DMS 273 (cell line): ENCODE results near the gene CCNY.

Experiments
- DNase-seq: peaks from one replicate; lab custom pipeline; 2025; ENCODE audit not compliant: unreplicated experiment; lab: John Stamatoyannopoulos, UW

Gene CCNY

GRCh38 chr10:35423505-35424306 lies 87.4 kb downstream of the CCNY start:
- DNase-seq = no peak

GRCh38 chr10:35424680-35425285 lies 88.5 kb downstream of the CCNY start:
- DNase-seq = no peak

GRCh38 chr10:35425595-35425994 lies 89.3 kb downstream of the CCNY start:
- DNase-seq = no peak

GRCh38 chr10:35426657-35427056 lies 90.3 kb downstream of the CCNY start:
- no peak for DNase-seq

GRCh38 chr10:35427543-35427942 lies 91.2 kb downstream of the CCNY start:
- no peak for DNase-seq

GRCh38 chr10:35428521-35428920 lies 92.2 kb downstream of the CCNY start:
- no peak for DNase-seq

GRCh38 chr10:35432781-35433338 lies 96.6 kb downstream of the CCNY start:
- no peak for DNase-seq

GRCh38 chr10:35433851-35434426 lies 97.6 kb downstream of the CCNY start:
- DNase-seq = peak; percentile 46

GRCh38 chr10:35434533-35434932 lies 98.2 kb downstream of the CCNY start:
- no peak for DNase-seq

GRCh38 chr10:35435824-35436223 lies 99.5 kb downstream of the CCNY start:
- no peak for DNase-seq

GRCh38 chr10:35437829-35438228 lies 101.5 kb downstream of the CCNY start:
- DNase-seq = no peak

GRCh38 chr10:35438718-35439571 lies 102.6 kb downstream of the CCNY start:
- no peak for DNase-seq

- DNase-seq = no peak
Measured at GRCh38 chr10:35440016-35440415, 103.7 kb downstream of the CCNY start.

GRCh38 chr10:35442028-35442427 lies 105.7 kb downstream of the CCNY start:
- DNase-seq = peak; percentile 73

- peak; percentile 3 for DNase-seq
Measured at GRCh38 chr10:35442592-35442991, 106.3 kb downstream of the CCNY start.

GRCh38 chr10:35443858-35444257 lies 107.5 kb downstream of the CCNY start:
- no peak for DNase-seq

- DNase-seq = no peak
Measured at GRCh38 chr10:35445150-35445884, 109.0 kb downstream of the CCNY start.

- DNase-seq = no peak
Measured at GRCh38 chr10:35446439-35446838, 110.1 kb downstream of the CCNY start.

GRCh38 chr10:35447693-35448407 lies 111.5 kb downstream of the CCNY start:
- DNase-seq = peak; percentile 77
